ENCODE results near the gene DENND1A. TPM values are rescaled to one million over a fixed set of nuclear protein-coding genes. Genes with fewer than 3 reads are reported as not detected.
A peak's percentile ranks its signal among the peaks of the same experiment; 100 is the strongest.

DENND1A gene
- total and polyA plus RNA-seq, 2 donors, result 6.7 to 9.2 TPM

DNA sequence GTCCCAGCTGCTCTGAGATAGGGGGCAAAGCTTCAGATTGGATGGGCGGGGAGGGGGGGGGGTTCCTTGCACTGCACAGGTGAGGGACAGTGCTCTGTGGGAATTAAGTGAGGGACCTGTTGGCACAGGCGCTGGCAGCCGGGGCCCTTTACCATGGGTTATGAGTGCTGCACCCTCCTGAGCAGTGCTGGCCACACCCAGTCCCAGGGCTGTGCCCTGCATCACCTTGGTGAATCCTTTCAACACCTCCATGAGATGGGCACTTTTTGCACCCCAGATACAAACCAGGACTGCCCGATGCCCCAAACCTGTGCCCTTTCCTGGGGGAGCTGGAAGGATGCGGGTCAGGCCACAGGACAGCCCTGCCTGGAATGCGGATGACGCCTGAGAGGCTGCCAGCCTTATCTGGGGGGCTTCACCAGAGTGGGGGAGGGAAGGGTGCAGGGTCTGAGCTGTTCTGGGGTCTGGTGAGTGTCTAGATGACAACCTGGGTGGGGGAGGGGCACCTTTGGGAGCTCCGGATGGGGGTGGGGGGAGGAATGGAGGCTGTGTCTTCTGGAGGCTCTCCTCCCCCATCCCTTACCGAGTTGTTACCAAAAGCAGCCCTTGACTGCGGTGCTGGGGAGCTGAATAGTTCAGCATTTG is 568.7 kb downstream of the DENND1A start:
- no peaks in the 10 kb centered on the region for H3K9me3 ChIP-seq (ENCODE audit: control insufficient read depth in 2 of 2, insufficient read depth in 1 of 2, low read length in 1 of 2)
- no peak for DNase-seq (ENCODE audit: low read depth in 6 of 9, low spot score in 9 of 9)
- WGBS, result 82% methylated on average over 10 of the region's 10 CpGs

DNA sequence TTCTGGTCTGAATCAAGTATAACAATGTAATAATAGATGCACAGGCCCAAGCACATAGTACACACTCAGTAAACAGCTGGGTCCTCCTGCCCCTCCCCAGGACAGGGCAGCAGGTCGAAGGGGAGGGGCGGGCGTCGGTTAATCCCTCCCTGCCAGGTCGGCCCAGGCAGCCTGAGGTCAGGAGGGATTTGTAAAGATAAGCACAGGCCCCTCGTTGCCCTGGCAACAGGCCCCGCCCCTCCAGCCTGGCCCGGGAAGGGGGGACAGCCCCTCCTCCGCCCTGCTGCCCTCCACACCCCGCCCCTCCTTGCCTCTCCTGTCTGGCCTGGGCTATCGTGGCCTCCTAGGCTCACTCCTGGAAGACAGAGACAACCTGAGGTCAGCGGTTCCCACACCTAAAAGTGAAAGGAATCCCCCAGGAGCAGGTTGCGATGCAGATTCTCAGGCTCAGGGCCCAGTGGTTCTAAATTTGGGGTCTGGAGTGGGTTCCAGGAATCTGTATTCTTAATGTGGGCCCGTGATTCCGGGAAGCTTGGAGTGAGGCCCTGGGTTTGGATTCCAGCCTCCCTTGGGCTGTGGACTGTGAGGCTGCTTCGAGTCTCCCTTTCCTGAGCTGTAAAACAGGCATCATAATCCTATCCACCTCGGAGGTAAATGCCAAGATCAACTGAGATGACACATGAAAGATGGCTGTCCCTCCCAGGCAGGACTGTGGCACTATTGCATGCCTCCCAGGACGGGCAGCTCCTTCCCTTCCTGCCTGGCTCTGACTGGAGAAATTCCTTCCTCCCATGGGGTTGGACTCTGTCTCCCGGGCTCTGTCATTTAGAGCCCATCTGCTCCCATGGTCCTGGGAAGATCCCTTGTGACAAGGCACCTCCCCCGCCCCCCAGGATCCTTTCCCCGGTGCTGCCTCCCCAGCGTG is 569.5 kb downstream of the DENND1A start:
- Histone ChIP-seq H3K4me1 (ENCODE audit: control insufficient read depth in 2 of 2, insufficient read depth in 2 of 2, low read length in 2 of 2) (peaks cover 8 to 40% of the 10 kb centered on the region in 2 donors), H3K27me3 (ENCODE audit: control insufficient read depth in 2 of 2, insufficient read depth in 1 of 2, low read length in 1 of 2) (peaks cover 0 to 36% of the 10 kb centered on the region in 2 donors), H3K4me3 (ENCODE audit: low read length in 2 of 2) (no peak overlapping the region), H3K36me3 (ENCODE audit: control insufficient read depth in 2 of 2, insufficient read depth in 2 of 2, low read length in 1 of 2) (no peaks in the 10 kb centered on the region), H3K27ac (ENCODE audit: low read depth in 1 of 2, low read length in 1 of 2) (no peak overlapping the region), H3K9me3 (ENCODE audit: control insufficient read depth in 2 of 2, insufficient read depth in 1 of 2, low read length in 1 of 2) (no peaks in the 10 kb centered on the region)
- WGBS, result 55% methylated on average over 22 of the region's 22 CpGs
- DNase-seq (ENCODE audit: low read depth in 6 of 9, low spot score in 9 of 9), result peak in 7 of 9 donors; percentile 45 to 78 (median 62)

More for the DNA sequence above, 568.7 kb downstream of the DENND1A start:
- Histone ChIP-seq H3K4me3 (ENCODE audit: low read length in 2 of 2) (no peak overlapping the region), H3K36me3 (ENCODE audit: control insufficient read depth in 2 of 2, insufficient read depth in 2 of 2, low read length in 1 of 2) (no peaks in the 10 kb centered on the region), H3K27ac (ENCODE audit: low read depth in 1 of 2, low read length in 1 of 2) (no peak overlapping the region), H3K27me3 (ENCODE audit: control insufficient read depth in 2 of 2, insufficient read depth in 1 of 2, low read length in 1 of 2) (peaks cover 0 to 43% of the 10 kb centered on the region in 2 donors), H3K4me1 (ENCODE audit: control insufficient read depth in 2 of 2, insufficient read depth in 2 of 2, low read length in 2 of 2) (peaks cover 8 to 40% of the 10 kb centered on the region in 2 donors)

DNA sequence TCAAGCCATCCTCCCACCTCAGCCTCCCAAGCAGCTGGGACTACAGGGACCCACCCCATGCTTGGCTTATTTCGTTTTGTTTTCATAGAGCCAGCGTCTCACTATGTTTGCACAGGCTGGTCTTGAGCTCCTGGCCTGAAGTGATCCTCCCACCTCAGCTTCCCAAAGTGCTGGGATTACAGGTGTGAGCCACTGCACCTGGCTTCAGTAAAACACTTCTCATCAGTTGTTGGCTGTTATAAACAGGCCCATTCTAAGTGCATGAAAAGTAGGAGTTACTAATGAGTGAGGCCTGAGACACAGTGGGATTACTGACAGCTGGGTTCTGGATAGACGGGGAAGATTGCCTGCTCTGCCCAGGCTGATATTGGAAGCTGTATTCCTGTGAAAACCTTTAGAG is 570.4 kb downstream of the DENND1A start:
- WGBS, result 80% methylated on average over 3 of the region's 3 CpGs
- Histone ChIP-seq H3K4me1 (ENCODE audit: control insufficient read depth in 2 of 2, insufficient read depth in 2 of 2, low read length in 2 of 2) (peaks cover 8 to 43% of the 10 kb centered on the region in 2 donors), H3K27me3 (ENCODE audit: control insufficient read depth in 2 of 2, insufficient read depth in 1 of 2, low read length in 1 of 2) (peaks cover 0 to 30% of the 10 kb centered on the region in 2 donors), H3K9me3 (ENCODE audit: control insufficient read depth in 2 of 2, insufficient read depth in 1 of 2, low read length in 1 of 2) (no peaks in the 10 kb centered on the region), H3K36me3 (ENCODE audit: control insufficient read depth in 2 of 2, insufficient read depth in 2 of 2, low read length in 1 of 2) (no peaks in the 10 kb centered on the region), H3K27ac (ENCODE audit: low read depth in 1 of 2, low read length in 1 of 2) (no peak overlapping the region), H3K4me3 (ENCODE audit: low read length in 2 of 2) (no peak overlapping the region)
- DNase-seq (ENCODE audit: low read depth in 6 of 9, low spot score in 9 of 9), result no peak

DNA sequence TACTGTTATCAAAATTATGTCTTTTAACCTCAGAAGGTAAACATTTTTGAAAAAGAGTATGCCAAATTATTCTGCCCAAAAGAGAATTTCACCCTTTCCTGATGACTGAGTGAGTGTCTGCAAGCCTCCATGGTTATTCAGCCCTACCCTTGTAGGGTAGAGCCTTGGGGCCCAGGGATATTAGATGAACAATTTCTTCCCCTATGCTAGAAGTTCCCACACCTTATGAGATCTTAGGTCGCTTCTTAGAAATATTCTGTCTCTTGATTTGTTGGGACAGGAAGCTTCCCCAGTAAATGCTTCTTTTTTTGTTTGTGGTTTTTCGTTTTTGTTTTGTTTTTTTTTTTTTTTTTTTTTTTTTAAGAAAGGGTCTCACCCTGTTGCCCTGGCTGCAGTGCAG is 570.8 kb downstream of the DENND1A start:
- whole genome bisulfite sequencing, result 3% methylated on average over 2 of the region's 2 CpGs
- H3K36me3 ChIP-seq (ENCODE audit: control insufficient read depth in 2 of 2, insufficient read depth in 2 of 2, low read length in 1 of 2), result no peaks in the 10 kb centered on the region
- peaks cover 0 to 30% of the 10 kb centered on the region in 2 donors for H3K27me3 ChIP-seq (ENCODE audit: control insufficient read depth in 2 of 2, insufficient read depth in 1 of 2, low read length in 1 of 2)
- no peak overlapping the region for H3K27ac ChIP-seq (ENCODE audit: low read depth in 1 of 2, low read length in 1 of 2)
- peaks cover 8 to 45% of the 10 kb centered on the region in 2 donors for H3K4me1 ChIP-seq (ENCODE audit: control insufficient read depth in 2 of 2, insufficient read depth in 2 of 2, low read length in 2 of 2)
- no peaks in the 10 kb centered on the region for H3K9me3 ChIP-seq (ENCODE audit: control insufficient read depth in 2 of 2, insufficient read depth in 1 of 2, low read length in 1 of 2)
- DNase-seq (ENCODE audit: low read depth in 6 of 9, low spot score in 9 of 9), result no peak
- H3K4me3 ChIP-seq (ENCODE audit: low read length in 2 of 2), result no peak overlapping the region

DNA sequence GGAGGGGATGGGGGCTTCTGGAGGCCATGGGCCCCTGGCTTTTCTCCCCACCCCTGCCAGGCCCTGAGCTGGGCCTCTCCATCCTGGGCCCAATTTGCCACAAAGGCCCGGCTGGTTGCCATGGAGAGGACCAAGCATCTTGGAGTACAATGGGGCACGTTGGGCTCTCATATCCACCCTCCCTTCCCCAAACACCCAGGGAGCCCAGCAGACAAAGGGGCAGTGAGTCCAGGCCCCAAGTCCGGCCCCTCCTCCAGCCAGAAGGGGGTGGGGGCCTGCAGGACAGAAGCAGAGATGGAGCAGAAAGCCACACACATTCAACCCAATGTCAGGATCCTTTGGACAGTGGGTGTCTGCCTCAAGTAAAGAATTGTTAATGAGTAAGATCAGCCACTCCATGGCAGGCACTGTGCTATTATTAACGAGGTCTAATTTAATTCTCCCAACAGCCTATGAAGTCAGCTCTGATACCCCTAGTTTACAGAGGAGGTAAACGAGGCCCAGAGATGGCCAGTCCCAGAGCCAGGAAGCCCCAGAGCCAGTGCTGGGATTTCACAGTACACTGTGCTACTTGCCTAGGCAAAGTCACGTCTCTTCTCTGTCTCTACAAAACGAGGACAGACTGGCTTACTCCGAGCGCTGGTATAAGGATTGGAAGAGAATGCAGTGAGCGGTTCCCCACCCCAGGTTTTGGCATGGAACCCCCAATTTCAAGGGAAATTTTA is 571.6 kb downstream of the DENND1A start:
- Histone ChIP-seq H3K27me3 (ENCODE audit: control insufficient read depth in 2 of 2, insufficient read depth in 1 of 2, low read length in 1 of 2) (peaks cover 0 to 31% of the 10 kb centered on the region in 2 donors), H3K36me3 (ENCODE audit: control insufficient read depth in 2 of 2, insufficient read depth in 2 of 2, low read length in 1 of 2) (no peaks in the 10 kb centered on the region), H3K27ac (ENCODE audit: low read depth in 1 of 2, low read length in 1 of 2) (no peak overlapping the region), H3K4me3 (ENCODE audit: low read length in 2 of 2) (no peak overlapping the region), H3K9me3 (ENCODE audit: control insufficient read depth in 2 of 2, insufficient read depth in 1 of 2, low read length in 1 of 2) (no peaks in the 10 kb centered on the region), H3K4me1 (ENCODE audit: control insufficient read depth in 2 of 2, insufficient read depth in 2 of 2, low read length in 2 of 2) (peaks cover 8 to 47% of the 10 kb centered on the region in 2 donors)
- no peak for DNase-seq (ENCODE audit: low read depth in 6 of 9, low spot score in 9 of 9)
- WGBS, result 95% methylated on average over 10 of the region's 10 CpGs

DNA sequence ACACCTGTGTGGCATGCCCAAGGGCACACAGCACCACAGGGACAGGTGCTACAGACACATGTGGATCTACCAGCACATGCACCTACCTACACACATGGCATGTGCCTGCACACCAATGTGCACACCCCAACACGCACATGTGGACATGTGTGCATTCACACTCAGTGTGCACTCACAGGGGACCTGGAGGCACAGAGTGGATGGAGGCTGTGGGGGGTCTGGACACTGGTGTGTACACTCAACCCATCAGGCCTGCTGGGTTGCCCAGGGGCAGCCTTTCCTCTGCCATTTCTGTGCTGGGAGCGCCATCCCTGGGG is 572.2 kb downstream of the DENND1A start:
- Histone ChIP-seq H3K9me3 (ENCODE audit: control insufficient read depth in 2 of 2, insufficient read depth in 1 of 2, low read length in 1 of 2) (no peaks in the 10 kb centered on the region), H3K4me1 (ENCODE audit: control insufficient read depth in 2 of 2, insufficient read depth in 2 of 2, low read length in 2 of 2) (peaks cover 8 to 47% of the 10 kb centered on the region in 2 donors), H3K36me3 (ENCODE audit: control insufficient read depth in 2 of 2, insufficient read depth in 2 of 2, low read length in 1 of 2) (no peaks in the 10 kb centered on the region), H3K27me3 (ENCODE audit: control insufficient read depth in 2 of 2, insufficient read depth in 1 of 2, low read length in 1 of 2) (peaks cover 0 to 31% of the 10 kb centered on the region in 2 donors), H3K27ac (ENCODE audit: low read depth in 1 of 2, low read length in 1 of 2) (no peak overlapping the region), H3K4me3 (ENCODE audit: low read length in 2 of 2) (no peak overlapping the region)
- DNase-seq (ENCODE audit: low read depth in 6 of 9, low spot score in 9 of 9), result no peak
- WGBS, result 98% methylated on average over 2 of the region's 2 CpGs

DNA sequence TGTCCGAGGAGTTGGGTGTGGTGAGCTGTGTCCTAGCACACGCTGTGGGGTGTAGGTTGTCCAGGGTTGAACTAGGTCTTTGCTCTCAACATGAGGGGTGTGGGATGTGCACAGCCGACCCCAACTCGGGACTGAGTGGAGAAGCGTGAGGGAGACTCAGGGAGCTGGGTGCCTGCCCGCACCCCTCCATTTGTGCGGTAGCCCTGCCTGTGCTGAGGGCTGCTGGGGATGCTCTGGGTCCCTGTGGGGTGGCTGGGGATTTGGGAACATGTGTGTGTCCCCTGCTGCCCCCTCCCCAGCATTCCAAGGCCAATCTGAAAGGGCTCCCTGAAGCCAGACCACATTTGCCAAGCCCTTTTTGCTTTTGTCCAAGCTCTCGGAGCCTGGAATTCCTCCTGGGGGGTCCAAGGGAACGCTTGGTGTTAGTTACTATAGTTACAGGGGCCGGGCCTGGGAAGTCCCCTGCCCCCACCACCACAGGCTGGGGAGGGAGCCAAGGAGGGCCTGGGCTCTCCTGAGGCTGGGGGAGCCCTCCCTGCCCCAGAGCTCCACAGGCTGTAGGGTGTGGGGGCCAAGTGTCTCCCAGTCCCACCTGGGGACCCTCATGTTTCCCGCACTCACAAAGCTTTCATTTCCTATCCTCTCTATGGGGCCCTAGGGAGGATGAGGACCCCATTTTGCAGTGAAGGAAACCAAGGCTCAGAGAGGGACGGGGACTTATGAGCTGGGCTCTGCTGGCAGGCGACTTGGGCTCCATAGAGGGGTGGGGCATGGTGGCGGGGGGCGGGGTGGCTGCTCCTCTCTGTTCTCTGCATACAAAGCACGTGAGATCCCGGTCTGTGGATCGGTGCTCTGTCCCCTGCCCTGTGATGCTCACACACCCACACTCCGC is 572.8 kb downstream of the DENND1A start:
- no peak for DNase-seq (ENCODE audit: low read depth in 6 of 9, low spot score in 9 of 9)
- H3K9me3 ChIP-seq (ENCODE audit: control insufficient read depth in 2 of 2, insufficient read depth in 1 of 2, low read length in 1 of 2), result no peaks in the 10 kb centered on the region
- H3K4me1 ChIP-seq (ENCODE audit: control insufficient read depth in 2 of 2, insufficient read depth in 2 of 2, low read length in 2 of 2), result peaks cover 8 to 47% of the 10 kb centered on the region in 2 donors
- H3K4me3 ChIP-seq (ENCODE audit: low read length in 2 of 2), result no peak overlapping the region
- 94% methylated on average over 19 of the region's 19 CpGs for WGBS
- H3K36me3 ChIP-seq (ENCODE audit: control insufficient read depth in 2 of 2, insufficient read depth in 2 of 2, low read length in 1 of 2), result no peaks in the 10 kb centered on the region
- peaks cover 0 to 28% of the 10 kb centered on the region in 2 donors for H3K27me3 ChIP-seq (ENCODE audit: control insufficient read depth in 2 of 2, insufficient read depth in 1 of 2, low read length in 1 of 2)
- H3K27ac ChIP-seq (ENCODE audit: low read depth in 1 of 2, low read length in 1 of 2), result no peak overlapping the region

DNA sequence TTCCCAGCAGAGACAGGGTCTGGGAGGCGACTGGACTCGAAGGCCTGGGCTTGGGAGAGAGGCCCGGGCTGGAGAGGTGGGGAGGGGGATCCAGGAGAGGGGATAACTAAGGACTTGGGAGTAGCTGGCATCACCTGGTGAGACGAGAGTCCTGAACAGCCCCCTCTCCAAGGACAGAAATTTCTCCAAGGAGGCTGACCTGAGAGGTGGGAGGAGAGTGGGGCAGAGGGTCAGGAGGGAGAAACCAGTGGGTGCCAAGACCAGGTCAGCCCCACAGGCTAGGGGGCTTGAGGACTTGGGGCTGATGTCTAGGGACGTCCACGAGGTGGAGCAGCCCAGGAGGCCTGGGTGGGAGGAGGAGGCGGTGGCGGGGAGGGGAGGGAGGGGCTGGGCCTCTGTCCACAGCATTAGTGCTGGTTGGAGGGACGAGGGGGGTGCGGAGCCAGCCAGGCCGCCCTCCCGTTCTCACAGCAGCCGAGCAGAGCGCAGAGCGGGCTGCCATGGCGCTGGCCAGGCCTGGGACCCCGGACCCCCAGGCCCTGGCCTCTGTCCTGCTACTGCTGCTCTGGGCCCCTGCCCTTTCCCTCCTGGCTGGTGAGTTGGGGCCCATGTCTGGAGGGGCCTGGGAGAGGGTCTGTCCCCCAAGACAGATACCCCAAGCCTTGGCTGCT is 574.0 kb downstream of the DENND1A start, which contains the start of gene CRB2:
TSS of gene CRB2 (plus strand) at position 437 of the 671 bp plus-strand sequence. CDS start at position 501, 64 bp downstream.
- Histone ChIP-seq H3K27me3 (ENCODE audit: control insufficient read depth in 2 of 2, insufficient read depth in 1 of 2, low read length in 1 of 2) (peaks cover 0 to 20% of the 10 kb centered on the region in 2 donors), H3K4me3 (ENCODE audit: low read length in 2 of 2) (no peak within 1 kb of the TSS), H3K27ac (ENCODE audit: low read depth in 1 of 2, low read length in 1 of 2) (no peak within 1 kb of the TSS), H3K4me1 (ENCODE audit: control insufficient read depth in 2 of 2, insufficient read depth in 2 of 2, low read length in 2 of 2) (peaks cover 8 to 41% of the 10 kb centered on the region in 2 donors), H3K36me3 (ENCODE audit: control insufficient read depth in 2 of 2, insufficient read depth in 2 of 2, low read length in 1 of 2) (no peaks in the 10 kb centered on the region), H3K9me3 (ENCODE audit: control insufficient read depth in 2 of 2, insufficient read depth in 1 of 2, low read length in 1 of 2) (no peaks in the 10 kb centered on the region)
- WGBS, result 91% methylated on average over 17 of the region's 17 CpGs
- no peak for DNase-seq (ENCODE audit: low read depth in 6 of 9, low spot score in 9 of 9)
